ENCODE results near the gene ANKMY1. TPM values are rescaled to one million over a fixed set of nuclear protein-coding genes. Genes with fewer than 3 reads are reported as not detected.

Gene ANKMY1
- total and polyA plus RNA-seq, 2 of the 13 experiments (the other 11 are each of a cell fraction or from before 2014, with no cell fraction given) = 11.7 to 18.8 TPM

- TF ChIP-seq ZBTB4 (CRISPR knock-in tag; IDR thresholded peaks at IDR 0.05; ENCODE audit: borderline replicate concordance) (no peak), PPARG (CRISPR knock-in tag; conservative IDR thresholded peaks at IDR 0.05) (no peak), MYPOP (CRISPR knock-in tag; IDR thresholded peaks at IDR 0.05) (no peak), ZNF7 (CRISPR knock-in tag; IDR thresholded peaks at IDR 0.05) (no peak), ATF2 (CRISPR knock-in tag; IDR thresholded peaks at IDR 0.05) (no peak), ZNF264 (CRISPR knock-in tag; IDR thresholded peaks at IDR 0.05) (peak; percentile 63; the same call in 1 of the 2 replicates), CENPBD1 (CRISPR knock-in tag; IDR thresholded peaks at IDR 0.05; ENCODE audit: borderline replicate concordance, low read depth) (no peak), ZNF253 (CRISPR knock-in tag; IDR thresholded peaks at IDR 0.05; ENCODE audit: borderline replicate concordance) (no peak), DZIP1 (CRISPR knock-in tag; IDR thresholded peaks at IDR 0.05) (no peak), FOXP1 (IDR thresholded peaks at IDR 0.05) (no peak), FOXP1 (CRISPR knock-in tag; IDR thresholded peaks at IDR 0.05) (no peak), CCDC6 (CRISPR knock-in tag; IDR thresholded peaks at IDR 0.05) (peak; percentile 22; the same call in 1 of the 2 replicates), RORA (CRISPR knock-in tag; IDR thresholded peaks at IDR 0.05) (no peak), ZNF775 (CRISPR knock-in tag; IDR thresholded peaks at IDR 0.05; ENCODE audit: borderline replicate concordance) (0 out of 2 replicates have a peak, but pooled peaks have one; percentile 38), GLI4 (CRISPR knock-in tag; IDR thresholded peaks at IDR 0.05; ENCODE audit: borderline replicate concordance) (no peak), HMGXB4 (CRISPR knock-in tag; IDR thresholded peaks at IDR 0.05; ENCODE audit: borderline replicate concordance in 1 of 2, low read depth in 1 of 2) (no peak)
Measured at GRCh38 chr2:240561325-240561971, 3.7 kb upstream of the ANKMY1 start (continued).

Measured in HepG2 (cell line).